T47D (cell line): Measurements from ENCODE around the gene HSPA14.
"Not testable (repeated sequence)": the region's sequence is repeated elsewhere in the genome, so short reads cannot be mapped to it uniquely, and the experiment has no call there.

Source experiments
- DNase-seq, 2 experiments: peaks; one replicate each; pipeline versions ENCODE4 v3.0.0 to v3.0.0-alpha.2; 2011 to 2012; ENCODE audit warnings: low read depth in 1 of 2, low spot score in 1 of 2
- JUND ChIP-seq: IDR thresholded peaks from 2 replicates; pipeline ENCODE4 v1.6.1; 2012; ENCODE audit warnings: low read depth
- in situ Hi-C: cut with HindIII; loops from 2 replicates; pipeline ENCODE4 v1.10.0; 2016; ENCODE audit warnings: low sequenced_read_pairs, low pct_unique_long_range_greater_than_20kb

Gene HSPA14

DNA sequence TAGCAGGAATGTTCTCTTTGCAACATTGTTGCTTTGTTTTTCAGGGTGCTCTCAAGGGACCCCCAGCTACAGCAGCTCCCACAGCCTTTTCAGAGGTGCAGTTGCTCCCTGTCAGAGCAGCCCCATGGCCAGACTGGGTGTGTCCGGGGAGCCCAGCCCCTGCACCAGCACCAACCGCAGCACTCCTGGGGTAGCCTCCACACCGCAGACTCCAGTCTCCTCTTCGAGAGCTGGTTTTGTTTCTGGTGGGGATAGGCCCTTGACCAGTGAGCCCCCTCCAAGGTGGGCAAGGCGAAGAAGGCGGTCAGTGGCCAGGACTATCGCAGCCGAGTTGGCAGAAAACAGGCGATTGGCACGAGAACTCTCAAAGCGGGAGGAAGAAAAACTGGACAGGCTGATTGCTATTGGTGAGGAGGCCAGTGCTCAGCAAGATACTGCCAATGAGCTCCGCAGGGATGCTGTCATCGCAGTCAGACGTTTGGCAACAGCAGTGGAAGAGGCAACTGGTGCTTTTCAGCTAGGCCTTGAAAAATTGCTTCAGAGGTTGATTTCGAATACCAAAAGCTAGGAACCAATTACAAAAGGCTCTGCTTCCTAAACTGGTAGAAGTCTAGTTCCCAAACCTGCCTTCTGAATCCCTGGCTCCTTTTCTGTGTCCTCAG, 5.4 kb downstream of the HSPA14 start:
- in situ Hi-C loops: no loop called here
- TF ChIP-seq JUND: no peak
- DNase-seq: no peak

DNA sequence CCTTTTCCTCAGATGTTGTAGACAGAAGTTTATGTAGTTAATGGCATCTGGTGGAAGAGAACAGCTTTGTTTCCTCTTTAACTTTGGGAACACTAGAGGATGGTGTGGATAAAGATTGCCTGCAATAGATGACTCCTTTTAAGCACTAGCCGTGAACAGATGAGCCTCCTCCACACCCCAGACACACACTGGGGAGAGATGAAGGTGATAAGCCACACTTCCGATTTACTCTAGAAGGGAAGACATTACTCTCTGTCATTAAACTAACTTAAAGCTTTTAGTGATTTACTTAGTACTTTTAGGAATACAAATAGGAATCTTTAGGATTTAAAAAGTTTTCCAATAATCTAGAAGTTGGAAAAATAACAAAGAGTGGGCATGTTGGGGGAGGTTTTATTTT, 6.8 kb downstream of the HSPA14 start:
- in situ Hi-C loops: no loop called here
- TF ChIP-seq JUND: no peak
- DNase-seq: no peak

DNA sequence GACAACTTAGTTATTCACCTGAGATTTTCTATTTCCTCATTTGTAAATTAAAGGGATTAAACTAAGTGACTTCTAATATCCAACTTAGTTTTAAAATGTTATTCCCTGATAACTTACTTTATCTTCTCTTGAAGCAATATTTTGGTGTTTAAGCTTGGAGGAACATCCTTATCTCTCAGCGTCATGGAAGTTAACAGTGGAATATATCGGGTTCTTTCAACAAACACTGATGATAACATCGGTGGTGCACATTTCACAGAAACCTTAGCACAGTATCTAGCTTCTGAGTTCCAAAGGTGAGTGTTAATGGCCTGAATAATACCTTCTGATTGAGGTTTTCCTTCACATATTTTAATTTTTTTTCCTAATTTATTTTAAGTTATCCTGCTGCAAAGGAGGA, 14.1 kb downstream of the HSPA14 start:
- in situ Hi-C loops: no loop called here
- no peak for TF ChIP-seq JUND

DNA sequence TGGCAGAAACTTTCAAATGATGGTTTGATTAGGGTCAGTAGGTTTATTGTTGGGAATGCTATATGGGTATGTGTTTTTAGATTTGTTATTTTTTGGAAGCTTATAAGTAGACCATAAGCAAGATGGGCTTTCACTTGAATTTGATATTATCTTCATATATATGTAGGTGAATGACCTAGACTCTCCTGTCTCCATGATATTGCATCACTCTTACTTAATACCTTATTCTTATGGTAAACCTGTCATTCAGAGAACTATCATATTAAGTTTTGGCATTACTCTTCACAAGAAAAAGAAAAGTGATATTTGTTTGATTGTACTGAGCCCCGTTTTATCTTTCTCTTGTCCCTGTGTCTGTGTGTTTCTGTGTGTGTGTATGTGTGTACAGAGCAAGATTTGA, 17.3 kb downstream of the HSPA14 start:
- no peak for DNase-seq
- no peak for TF ChIP-seq JUND
- in situ Hi-C loops: no loop called here

More for the DNA sequence above, 14.1 kb downstream of the HSPA14 start:
- DNase-seq: no peak

DNA sequence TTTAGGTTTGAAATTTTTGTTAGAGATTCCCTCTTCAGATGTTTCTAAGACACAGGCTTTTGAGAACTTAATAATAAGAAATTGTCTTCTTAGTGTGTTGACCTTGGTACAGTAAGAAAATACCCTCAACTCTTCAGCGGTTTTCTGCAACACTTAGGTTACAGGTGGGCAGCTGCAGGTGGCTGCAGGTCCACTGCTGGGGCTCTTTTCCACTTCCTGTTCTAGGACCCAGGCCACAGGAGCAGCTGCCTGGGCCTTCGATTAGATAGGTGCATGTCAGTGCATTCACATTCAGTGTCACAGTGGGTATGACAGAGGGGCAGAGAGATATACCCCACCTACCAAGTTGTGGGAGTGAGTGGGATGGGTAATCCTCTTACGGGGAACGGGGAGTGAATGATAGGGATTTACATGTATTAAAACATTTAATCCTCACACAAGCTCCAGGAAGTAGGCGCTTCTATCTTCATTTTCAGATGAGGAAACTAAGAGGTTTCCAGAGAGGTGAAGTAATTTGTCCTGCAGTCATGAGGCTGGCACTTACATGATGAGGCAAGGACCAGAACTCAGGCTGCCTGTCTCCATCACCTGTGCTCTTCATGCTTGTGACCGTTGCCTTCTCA, 20.3 kb downstream of the HSPA14 start:
- TF ChIP-seq JUND: no peak
- no peak for DNase-seq
- in situ Hi-C loops: no loop called here

DNA sequence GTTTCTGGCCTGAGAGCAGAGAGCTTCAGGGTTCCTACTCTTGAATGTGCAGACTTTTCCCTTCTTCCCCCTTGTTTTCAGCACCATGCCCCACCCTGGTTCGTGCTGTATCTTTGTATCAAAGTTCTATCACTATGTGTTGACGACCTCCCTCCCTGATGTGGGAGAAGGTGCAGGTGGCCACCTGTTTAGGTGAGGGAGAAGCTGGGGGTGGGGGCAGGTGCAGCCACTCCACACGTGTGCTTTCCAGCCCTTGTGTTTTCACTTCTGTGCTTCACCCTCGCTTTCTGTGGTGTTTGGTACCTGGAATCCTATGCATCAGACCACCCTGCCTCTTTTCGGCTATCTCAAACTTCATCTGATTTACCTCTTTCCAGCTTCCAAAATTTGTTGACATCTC, 20.9 kb downstream of the HSPA14 start:
- in situ Hi-C loops: no loop called here
- no peak for TF ChIP-seq JUND
- DNase-seq: no peak

DNA sequence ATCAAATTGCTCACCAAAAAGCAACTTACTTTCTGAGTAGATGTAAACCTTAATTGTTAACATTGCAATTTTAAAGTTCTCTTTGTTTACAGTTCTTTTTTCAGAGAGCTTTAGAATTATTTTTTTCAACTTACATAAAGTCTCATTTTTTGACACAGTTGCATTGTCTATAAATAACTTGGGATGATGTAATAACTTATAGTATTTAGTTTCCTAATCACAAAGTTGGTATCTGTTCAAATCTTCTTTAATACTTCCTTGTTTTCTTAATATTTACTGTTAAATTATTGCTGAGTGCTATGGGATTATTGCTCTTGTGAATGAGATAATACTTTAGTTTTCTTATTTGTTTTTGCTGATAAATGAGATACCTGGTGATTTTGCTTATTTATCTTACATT, 21.7 kb downstream of the HSPA14 start:
- in situ Hi-C loops: no loop called here
- no peak for DNase-seq
- no peak for TF ChIP-seq JUND

DNA sequence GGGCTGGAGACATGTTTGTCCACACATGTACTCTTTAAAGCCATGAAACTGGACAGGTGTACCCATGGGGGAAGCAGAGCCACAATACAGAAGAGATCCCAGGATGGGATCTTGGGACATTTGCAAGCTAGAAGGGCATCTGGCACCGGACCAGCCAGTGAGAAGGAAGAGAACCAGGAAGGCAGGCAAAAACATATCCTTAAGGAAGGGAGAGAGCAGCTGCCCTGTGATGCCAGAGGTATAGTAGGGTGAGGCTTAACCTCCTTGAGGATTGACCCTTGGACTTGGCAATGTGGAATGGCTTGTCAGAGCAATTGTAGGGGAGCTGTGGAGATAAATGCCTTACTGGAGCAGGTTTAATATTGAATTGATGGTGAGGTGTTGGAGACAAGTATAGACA, 22.7 kb downstream of the HSPA14 start:
- in situ Hi-C loops: no loop called here
- TF ChIP-seq JUND: no peak
- DNase-seq: no peak

DNA sequence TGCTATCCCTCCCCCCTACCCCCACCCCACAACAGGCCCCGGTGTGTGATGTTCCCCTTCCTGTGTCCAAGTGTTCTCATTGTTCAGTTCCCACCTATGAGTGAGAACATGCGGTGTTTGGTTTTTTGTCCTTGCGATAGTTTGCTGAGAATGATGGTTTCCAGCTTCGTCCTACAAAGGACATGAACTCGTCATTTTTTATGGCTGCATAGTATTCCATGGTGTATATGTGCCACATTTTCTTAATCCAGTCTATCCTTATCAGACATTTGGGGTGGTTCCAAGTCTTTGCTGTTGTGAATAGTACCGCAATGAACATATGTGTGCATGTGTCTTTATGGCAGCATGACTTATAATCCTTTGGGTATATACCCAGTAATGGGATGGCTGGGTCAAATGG, 26.4 kb downstream of the HSPA14 start:
- in situ Hi-C loops, DNase-seq: not testable (repeated sequence)

DNA sequence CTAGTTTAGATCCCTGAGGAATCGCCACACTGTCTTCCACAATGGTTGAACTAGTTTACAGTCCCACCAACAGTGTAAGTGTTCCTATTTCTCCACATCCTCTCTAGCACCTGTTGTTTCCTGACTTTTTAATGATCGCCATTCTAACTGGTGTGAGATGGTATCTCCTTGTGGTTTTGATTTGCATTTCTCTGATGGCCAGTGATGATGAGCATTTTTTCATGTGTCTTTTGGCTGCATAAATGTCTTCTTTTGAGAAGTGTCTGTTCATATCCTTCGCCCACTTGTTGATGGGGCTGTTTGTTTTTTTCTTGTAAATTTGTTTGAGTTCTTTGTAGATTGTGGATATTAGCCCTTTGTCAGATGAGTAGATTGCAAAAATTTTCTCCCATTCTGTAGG, 26.8 kb downstream of the HSPA14 start:
- DNase-seq, in situ Hi-C loops: not testable (repeated sequence)

DNA sequence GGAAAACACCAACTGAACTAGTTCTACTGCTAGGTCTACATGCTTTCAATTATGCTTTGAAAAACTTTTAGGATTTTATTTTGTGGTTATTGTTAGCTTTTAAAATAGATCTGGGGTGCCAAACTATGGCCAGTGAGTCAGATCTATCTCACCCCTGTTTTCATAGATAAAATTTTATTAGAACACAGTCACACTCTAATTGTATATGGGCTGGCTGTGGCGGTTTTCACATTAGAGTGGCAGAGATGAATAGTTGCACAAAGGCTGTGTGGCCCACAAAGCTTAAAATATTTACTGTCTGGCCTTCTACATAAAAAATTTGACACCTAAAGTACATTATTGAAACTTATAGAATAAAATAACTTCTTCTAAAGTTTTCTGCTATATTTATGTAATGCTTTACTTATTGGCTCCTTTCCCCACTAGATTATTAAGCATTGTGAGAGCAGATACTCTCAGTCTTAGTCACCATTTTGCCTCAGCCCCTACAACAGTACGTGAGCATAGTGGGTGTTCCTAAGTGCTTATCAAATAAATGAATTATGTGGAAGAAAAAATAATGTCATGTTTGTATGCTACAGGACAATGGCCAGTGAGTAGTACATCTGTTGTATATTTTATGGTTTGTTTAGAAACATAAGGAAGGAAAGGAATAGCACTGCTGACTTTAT, 35.1 kb downstream of the HSPA14 start:
- TF ChIP-seq JUND: no peak
- in situ Hi-C loops: no loop called here
- no peak for DNase-seq

DNA sequence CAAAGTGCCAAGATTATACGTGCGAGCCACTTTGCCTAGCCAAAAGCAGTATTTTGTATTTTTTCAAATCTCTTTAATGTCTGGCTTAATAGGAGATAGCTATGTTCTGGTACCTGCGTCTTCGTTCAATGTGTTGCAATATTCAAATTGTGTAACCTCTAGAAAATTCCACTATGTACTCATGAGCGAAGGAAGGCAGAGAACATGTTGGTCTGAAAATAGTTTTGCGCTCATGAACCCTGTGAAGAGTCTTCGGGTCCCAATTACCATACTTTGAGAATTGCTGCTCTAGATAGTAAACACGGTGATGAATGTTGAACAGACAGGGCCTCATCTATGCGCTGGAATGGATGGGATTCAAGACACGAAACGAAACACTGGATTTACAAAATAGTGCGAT, 37.8 kb downstream of the HSPA14 start:
- DNase-seq: no peak
- TF ChIP-seq JUND: no peak
- in situ Hi-C loops: no loop called here

DNA sequence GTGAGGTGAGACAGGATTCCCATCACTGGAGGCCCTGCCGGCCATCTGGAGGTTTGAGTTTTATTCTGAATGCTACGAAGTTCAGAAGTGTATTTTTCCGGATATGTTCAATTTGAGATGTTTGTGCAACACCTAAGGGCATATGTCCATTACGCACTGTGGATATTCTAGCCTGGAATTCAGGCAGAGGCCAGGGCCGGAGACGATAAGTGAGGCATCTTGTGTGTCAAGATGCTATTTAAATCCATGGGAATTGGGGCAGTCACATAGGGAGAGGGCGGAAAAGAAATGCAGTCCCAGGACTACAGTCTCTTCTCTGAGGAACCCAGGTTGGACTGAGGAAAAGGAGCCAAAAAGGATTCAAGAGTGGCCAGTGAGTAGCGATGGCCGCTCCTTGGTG, 38.7 kb downstream of the HSPA14 start:
- DNase-seq: no peak
- in situ Hi-C loops: no loop called here
- no peak for TF ChIP-seq JUND
